ENCODE results near the gene SPATA19.
"Not testable (repeated sequence)": the region's sequence is repeated elsewhere in the genome, so short reads cannot be mapped to it uniquely, and the experiment has no call there.

SPATA19 gene, protein sequence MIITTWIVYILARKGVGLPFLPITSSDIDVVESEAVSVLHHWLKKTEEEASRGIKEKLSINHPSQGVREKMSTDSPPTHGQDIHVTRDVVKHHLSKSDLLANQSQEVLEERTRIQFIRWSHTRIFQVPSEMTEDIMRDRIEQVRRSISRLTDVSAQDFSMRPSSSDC

DNA sequence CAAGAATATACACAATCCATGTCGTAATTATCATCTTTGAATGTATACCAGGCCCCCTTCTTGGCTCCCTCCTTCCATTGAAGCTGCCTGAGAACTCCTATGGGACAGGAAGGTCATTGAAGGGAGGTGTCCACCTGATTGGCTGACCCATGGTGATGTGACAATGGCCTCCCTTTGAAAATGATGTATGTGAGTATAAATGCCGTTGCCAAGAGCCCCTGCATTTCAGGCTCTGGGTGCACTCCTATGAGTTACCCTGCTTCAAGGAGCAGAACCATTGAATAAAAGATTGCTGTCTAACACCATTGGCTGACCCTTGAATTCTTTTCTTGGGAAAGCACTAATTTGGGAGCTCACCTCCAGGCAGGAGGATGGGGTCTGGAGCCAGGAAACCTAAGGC is at the start of gene SPATA19:
Gene SPATA19, minus strand, starts transcription at position 101 of the 400 bp plus-strand sequence. Its CDS starts 67 bp downstream, at position 34.
- H3K4me3 ChIP-seq (ENCODE audit: low read depth, low read length): no peak within 1 kb of the TSS
- DNase-seq (ENCODE audit: low read depth): no peak

DNA sequence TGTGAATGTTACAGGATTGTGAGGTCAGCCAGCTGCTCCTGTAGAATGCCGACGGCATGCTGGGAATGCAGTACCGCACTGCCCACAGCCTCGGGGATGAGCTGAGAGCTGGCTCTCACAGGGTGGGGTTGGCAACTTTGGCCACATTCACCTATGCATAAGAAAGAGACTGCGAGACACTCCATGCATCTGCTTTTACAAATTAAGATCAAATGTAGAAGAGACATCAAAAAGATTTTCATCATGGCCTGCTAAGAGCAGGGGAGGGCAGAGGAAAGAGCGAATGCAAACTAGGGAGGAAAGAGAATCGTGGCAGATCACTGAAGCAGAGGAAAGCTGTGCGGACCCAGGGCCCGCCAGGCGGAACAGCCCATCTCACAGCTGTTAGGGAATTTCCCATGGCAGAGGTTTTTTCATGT is 49.8 kb upstream of the SPATA19 start:
- H3K4me3 ChIP-seq (ENCODE audit: low read depth, low read length): no peak overlapping the region
- no peak for DNase-seq (ENCODE audit: low read depth)

DNA sequence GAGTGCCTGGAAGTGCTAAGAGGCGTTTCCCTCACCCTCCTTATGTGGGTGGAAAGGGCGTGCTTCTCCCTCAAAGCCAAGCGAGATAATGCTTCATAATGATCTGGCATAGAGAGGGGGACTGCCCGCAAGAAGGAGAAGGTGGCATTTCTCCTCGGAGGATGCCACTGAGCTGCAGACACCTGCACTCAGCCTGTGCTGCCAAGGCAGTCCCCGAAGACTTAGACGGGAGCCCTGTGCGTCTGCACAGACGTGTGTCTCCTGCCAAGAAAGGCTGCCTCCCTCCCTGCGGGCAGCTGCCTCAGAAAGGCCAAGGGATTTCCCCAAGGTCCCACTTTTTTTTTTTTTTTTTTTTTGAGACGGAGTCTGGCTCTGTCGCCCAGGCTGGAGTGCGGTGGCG is 48.1 kb upstream of the SPATA19 start:
- DNase-seq (ENCODE audit: low read depth): no peak
- no peak overlapping the region for H3K4me3 ChIP-seq (ENCODE audit: low read depth, low read length)

DNA sequence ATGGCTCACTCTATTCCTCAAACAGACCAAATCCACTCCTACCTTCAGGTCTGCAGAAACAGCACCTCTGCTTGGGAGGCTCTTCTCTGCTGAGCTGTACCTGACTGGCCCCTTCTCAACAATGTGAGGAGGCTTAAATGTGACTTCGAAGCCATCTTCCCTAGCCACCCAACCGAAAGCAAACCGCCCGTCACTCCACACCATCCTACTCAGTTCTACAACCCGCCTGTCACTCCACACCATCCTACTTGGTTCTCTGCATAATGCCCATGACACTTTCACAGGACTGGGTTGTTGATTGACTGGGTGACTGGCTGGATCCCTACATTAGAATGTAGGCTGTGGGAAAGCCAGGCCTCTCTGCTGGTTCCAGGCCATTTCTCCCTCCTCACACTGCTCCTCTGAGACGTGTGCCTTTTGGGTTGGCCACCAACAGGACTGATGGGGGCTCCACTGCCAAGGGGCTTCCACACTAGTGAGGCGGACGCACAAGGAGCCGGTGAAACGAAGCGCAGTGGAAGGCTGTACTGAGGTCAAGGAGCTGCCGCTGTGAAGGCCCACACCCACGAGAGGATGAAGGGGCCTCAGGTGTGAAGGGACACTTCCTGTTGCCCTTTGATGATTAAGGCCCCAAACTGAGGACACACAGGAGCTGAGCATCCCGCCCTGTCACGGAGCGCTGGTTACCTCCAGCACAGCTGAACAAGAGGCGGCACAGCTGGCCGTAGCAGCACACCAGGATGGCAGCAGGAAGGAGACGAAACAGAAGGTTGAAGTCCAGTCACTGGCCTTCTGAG is 47.5 kb upstream of the SPATA19 start:
- H3K4me3 ChIP-seq (ENCODE audit: low read depth, low read length): no peak overlapping the region

DNA sequence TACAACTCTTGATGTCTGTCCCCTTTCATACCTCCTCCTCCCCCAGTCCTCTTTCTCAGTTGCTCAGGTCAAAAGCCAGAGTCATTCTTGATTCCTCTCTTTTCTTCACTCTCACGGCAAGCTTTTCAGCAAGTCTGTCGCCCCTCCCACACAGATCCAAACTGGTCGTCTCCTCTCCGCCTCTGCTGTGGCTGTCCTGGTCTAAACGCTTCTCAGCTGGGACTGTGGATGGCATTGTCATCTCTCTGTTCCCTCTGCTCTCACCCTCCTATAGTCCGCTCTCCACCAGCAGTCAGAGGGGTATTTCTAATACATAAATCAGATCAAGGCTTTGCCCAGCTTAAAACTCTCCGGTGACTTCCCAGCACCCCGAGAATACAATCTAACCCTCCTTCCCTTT is 46.8 kb upstream of the SPATA19 start:
- DNase-seq (ENCODE audit: low read depth): no peak
- no peak overlapping the region for H3K4me3 ChIP-seq (ENCODE audit: low read depth, low read length)

More for the DNA sequence above, 47.5 kb upstream of the SPATA19 start:
- DNase-seq (ENCODE audit: low read depth): no peak

DNA sequence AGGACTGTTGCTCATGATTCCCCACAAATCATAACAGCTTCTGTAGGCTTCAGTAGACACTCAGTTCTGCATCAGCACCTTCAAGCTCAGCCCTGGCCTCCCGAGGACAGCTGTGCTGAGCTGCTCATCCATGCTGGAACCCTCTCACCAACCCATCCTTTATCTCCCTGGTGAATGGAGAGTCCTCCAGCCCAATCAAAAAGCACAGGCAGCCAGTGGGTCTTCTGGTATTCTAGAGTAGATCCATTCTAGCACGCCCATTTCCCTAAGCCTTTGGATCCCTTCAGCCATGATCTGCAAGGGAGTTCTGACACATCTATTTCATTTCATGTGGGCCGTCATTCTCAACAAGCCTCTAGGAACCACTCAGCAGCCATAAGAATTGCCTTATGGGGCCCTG is 44.6 kb upstream of the SPATA19 start:
- no peak for DNase-seq (ENCODE audit: low read depth)

DNA sequence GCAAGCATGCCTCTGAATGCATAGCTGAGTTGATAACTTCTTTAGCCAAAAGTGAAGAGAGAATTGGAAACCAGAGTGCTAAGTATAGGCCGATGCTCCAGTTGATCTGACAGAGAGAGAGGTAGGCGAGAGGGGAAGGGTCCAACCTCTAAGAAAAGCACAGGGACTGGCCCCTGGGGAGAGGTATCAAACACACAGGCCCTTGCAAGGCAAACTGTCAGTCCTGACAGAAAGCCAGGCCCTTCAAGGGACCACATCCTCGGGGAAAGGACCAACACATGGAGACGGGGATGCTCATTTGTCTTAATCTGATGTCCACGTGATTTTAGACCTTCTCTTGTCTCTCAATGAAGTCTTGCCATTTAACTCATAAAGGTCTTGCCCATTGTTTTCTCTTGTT is 43.9 kb upstream of the SPATA19 start:
- H3K4me3 ChIP-seq (ENCODE audit: low read depth, low read length): no peak overlapping the region
- DNase-seq (ENCODE audit: low read depth): no peak

More for the DNA sequence above, 44.6 kb upstream of the SPATA19 start:
- no peak overlapping the region for H3K4me3 ChIP-seq (ENCODE audit: low read depth, low read length)

DNA sequence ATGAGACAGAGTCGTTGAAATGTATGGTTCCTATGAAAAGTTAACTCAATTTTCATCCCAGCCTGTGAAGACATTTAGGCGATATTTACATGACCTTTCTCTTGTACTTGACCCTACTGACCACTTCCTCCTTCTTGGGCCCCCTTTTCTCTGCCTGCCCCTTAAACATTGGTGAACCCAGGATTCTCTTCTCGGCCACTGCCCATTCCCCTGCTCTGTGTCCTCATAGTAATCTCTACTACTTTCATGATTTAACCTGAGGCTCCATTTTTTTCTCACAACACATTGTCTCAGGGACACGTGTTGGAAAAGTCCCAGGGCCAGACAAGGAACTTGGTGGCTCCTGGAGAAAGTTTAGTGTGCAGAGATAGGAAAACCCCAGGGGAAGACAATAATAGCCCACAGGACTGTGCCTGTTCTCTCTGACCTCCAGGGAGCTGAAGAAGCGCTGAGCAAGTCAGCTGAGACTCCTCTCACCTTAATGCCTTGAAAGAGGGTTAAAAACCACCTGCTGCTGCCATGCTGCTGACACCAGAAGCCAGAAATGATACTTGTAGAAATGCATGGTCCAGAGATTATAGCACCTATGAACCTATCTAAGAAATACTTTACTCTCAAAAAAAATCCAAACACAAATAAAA is 42.5 kb upstream of the SPATA19 start:
- DNase-seq (ENCODE audit: low read depth): no peak
- H3K4me3 ChIP-seq (ENCODE audit: low read depth, low read length): no peak overlapping the region

DNA sequence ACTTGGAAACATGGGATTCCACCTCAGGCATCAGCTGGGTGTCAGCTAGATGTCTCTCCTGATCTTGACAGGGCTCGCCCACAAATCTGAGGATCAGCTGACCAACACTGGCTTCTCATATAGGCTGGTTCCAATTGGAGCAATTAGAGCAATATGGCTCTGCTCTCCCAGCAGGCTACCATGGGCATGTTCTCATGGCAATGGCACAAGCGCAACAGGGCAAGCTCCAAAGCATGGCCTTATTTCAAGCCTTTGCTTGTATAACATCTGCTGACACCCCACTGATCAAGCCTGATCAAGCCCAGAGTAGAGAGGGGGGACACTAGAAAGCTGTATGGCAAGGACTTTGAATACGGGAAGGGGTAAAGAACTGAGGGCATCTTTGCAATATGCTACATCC is 40.7 kb upstream of the SPATA19 start:
- H3K4me3 ChIP-seq (ENCODE audit: low read depth, low read length): no peak overlapping the region
- DNase-seq (ENCODE audit: low read depth): no peak

DNA sequence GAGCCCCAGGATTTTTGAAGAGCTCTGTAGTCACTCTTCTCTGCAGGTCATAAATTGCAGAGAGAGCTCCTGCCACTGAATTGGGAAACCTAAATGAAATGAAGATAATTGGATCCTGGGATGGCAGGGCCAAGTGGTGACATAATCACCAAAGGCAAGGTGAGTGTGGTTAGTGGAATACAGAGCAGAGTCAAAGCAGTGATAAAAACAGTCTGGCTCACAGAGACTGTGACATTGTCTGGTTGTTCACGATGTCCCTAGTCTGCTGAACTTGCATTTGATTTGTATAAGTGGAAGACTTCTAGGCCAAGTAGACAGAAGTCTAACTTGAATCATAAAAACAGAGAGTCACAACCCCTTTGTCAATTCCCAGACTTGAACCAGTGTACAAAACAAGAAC is 26.8 kb upstream of the SPATA19 start:
- no peak overlapping the region for H3K4me3 ChIP-seq (ENCODE audit: low read depth, low read length)

DNA sequence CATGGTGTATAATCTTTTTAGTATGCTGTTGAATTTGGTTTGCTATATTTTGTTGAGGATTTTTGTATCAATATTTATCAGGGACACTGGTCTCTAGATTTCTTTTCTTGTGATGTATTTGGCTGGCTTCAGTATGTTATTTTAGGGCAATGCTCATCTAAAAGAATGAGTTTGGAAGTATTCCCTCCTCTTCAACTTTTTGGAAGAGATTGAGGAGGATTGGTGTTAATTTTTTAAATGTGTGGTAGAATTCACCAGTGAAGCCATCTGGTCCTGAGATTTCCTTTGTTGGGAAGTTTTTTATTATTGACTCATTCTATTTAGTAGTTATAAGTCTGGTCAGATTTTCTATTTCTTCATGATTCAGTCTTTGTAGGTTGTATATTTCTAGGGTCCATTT is 22.1 kb upstream of the SPATA19 start:
- no peak for DNase-seq (ENCODE audit: low read depth)

More for the DNA sequence above, 26.8 kb upstream of the SPATA19 start:
- no peak for DNase-seq (ENCODE audit: low read depth)

DNA sequence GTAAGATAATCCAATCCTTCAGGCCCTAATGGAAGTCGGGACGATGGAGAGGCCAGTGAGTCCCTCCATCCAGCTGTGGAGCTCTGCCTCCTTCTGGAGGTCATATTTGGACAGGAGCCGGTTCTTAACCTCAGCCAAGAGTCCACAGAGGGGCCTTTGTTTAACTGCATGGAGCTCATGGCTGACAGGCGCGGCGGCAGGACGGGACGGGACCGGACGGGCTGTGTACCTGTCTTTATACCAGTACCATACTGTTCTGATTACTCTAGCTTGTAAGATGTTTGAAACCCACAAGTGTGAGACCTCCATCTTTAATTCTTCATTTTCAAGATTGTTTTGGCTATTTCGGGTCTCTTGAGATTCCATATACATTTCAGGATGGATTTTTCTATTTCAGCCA is 20.2 kb upstream of the SPATA19 start:
- DNase-seq (ENCODE audit: low read depth): no peak
- no peak overlapping the region for H3K4me3 ChIP-seq (ENCODE audit: low read depth, low read length)

More for the DNA sequence above, 22.1 kb upstream of the SPATA19 start:
- no peak overlapping the region for H3K4me3 ChIP-seq (ENCODE audit: low read depth, low read length)

DNA sequence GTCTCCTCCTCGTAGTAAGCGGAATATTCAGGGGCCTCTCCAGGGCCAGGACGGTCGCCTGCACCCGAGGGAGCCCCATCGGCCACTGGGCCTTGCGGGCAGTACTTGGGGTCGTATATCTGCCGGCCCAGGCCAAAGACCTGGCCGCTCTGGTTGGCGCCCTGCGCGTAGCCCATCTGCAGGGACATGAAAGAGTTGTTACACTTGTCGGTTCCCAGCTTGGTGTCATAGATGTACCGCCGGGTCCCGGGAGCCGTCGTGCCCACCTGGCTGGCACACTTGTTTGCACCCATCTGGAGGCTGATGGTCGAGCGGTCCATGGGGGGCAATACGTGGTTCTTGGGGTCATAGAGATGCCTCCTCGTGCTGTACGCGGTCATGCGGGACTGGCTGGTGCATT is 19.4 kb upstream of the SPATA19 start:
- DNase-seq (ENCODE audit: low read depth): no peak
- no peak overlapping the region for H3K4me3 ChIP-seq (ENCODE audit: low read depth, low read length)

DNA sequence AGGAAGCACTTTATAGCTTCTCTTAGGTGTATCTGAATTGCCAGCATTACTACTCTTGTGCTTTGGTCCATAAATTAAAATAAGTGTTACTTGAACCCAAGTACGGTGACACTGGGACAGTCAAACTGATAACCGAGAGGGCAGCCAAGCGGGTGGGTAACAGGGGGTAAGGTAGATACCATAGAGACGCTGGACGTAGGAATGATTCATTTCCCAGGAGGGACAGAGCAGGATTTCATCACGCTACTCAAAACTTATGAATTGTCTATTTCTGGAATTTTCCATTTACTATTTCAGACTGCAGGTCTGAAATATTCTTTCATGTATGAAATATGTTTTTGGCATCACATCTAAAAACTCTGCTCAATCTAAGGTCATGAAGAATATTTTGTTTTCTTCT is 14.8 kb upstream of the SPATA19 start:
- DNase-seq (ENCODE audit: low read depth): no peak
- H3K4me3 ChIP-seq (ENCODE audit: low read depth, low read length): no peak overlapping the region

DNA sequence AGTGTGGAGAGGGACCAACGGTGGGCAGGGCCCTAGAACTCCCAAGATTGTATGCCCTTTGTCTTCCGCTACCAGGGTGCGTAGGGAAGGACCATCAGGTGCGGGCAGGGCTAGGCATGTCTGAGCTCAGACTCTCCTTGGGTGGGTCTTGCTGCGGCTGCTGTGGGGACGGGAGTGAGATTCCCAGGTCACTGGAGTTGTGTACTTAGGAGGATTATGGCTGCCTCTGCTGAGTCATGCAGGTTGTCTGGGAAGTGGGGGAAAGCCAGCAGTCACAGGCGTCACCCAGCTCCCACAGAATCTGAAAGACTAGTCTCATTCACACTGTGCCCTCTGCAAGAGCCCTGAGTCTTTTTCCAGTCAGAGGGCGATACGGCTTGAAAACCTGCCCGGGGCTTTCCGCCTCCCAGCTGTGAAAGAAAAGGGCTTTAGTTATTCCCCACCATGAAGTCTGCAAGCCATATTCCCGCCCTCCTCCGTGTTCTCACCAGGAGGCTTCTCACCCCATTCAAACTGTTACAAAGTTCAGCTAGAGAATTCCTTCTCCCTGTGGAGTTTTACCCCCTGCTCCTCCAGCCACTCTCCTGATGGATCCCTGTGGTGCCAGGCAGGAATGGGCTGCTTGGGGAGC is 9.1 kb upstream of the SPATA19 start:
- DNase-seq (ENCODE audit: low read depth); H3K4me3 ChIP-seq (ENCODE audit: low read depth, low read length): not testable (repeated sequence)

DNA sequence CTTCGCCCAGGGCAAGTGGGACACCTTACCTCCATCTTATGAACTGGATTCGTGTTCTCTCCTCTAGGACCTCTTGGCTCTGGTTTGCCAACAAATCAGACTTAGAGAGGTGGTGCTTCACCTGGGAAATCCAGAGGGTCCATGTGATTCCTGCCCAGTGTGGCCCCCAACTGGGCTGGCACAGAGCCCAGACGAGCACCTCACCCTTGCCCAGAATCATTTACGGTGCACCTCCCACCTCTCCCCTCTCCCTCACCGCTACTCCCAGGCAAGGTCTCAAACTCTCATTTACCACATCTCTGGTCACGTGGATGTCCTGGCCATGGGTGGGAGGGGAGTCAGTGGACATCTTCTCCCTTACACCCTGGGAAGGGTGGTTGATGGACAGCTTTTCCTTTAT is 1.1 kb downstream of the SPATA19 start:
- DNase-seq (ENCODE audit: low read depth): no peak
- H3K4me3 ChIP-seq (ENCODE audit: low read depth, low read length): no peak overlapping the region

DNA sequence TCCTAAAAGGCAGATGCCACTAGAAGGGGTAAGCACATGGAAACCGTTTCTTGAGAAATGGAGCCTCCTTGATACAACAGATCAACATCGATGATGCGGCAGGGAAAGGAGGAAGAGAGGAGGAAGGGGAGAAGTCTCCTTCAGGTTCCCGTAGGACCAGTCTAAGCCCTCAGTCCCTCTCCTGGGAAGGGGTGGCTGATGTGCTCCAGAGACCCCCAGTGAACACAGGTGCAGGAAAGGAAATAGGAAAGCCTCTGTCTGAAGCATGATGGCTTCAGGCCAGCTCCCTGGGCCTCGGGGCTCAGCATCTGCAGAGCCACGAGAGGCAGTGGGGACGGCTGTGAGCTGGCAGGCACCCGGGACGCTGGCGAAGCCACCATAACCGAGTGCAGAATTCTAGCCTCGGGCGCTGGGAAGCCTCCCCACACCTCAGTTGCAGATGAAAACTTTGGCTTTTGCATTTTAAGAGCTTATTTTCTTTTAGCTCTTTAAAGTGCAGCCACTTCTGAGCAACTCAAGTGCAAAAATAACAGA is 1.8 kb downstream of the SPATA19 start:
- H3K4me3 ChIP-seq (ENCODE audit: low read depth, low read length): no peak overlapping the region
- no peak for DNase-seq (ENCODE audit: low read depth)

DNA sequence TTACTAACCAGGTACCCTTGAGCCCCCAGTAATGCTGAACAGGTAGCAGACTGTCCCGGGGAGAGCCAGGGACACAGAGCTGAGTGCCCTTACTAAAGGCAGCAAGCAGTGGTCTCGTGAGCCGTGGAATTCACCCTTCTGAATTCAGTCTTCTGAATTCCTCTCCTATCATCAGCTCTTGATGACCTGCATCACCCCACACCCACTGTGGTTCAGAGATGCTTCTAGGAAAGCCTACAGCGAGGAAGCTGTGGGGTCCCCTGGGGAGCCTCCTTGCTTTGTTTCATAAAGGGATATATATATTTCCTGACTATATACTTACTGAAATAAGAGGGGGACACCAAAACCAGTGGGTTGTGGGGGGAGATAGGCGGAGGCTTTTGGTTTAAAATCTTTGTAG is 2.6 kb downstream of the SPATA19 start:
- DNase-seq (ENCODE audit: low read depth): no peak
- no peak overlapping the region for H3K4me3 ChIP-seq (ENCODE audit: low read depth, low read length)

DNA sequence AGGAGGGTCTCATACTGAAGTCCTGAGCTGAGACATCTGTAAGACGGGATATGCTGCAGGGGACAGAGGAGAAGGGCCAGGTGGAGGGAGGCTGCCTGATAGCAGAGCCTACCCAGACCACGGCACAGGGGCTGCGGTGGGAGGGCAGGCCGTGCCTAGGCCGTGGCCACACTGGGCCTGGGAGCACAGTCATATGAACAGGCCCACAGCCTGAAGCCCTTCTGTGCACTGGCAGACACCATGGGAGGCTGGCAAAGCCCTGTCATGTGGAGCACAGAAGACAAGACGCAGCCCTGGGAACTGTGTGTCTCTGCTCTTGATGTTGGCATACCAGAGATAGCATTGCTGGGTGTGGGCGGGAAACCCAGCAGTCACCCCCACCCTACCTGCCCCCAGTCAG is 3.3 kb downstream of the SPATA19 start:
- DNase-seq (ENCODE audit: low read depth): no peak
- H3K4me3 ChIP-seq (ENCODE audit: low read depth, low read length): no peak overlapping the region

All from skeletal muscle cell (primary cell).